ENCODE measurements around the gene SBDS.

- TF ChIP-seq POLR2AphosphoS5 (IDR thresholded peaks at IDR 0.05; ENCODE audit: low read depth, low read length) (no peak), REST (IDR thresholded peaks at IDR 0.05; ENCODE audit: insufficient read depth in 1 of 2, low read depth in 2 of 2, low read length in 2 of 2) (no peak)
Measured at GRCh38 chr7:66950311-66950710, 45.1 kb downstream of the SBDS start.

All from PFSK-1 (cell line).